Smooth muscle cell (in vitro differentiated cells): ENCODE data around the gene SPRED2. TPM values are rescaled to one million over a fixed set of nuclear protein-coding genes. Genes with fewer than 3 reads are reported as not detected.

Experiments used
- DNase-seq: peaks from one replicate; lab custom pipeline; 2025; ENCODE audit not compliant: unreplicated experiment; lab: John Stamatoyannopoulos, UW
- H2AFZ ChIP-seq: fragments of 200-600 bp; sonication (generic); 2 replicates; pipeline ENCODE4 v1.6.0; 2016; ENCODE audit warnings: antibody characterized with exemption, low read depth, mild to moderate bottlenecking
- H3F3A ChIP-seq: fragments of 200-600 bp; sonication (generic); 2 replicates; pipeline ENCODE4 v1.6.0; 2017; ENCODE audit warnings: antibody characterized with exemption, low read depth
- H3K27ac ChIP-seq: fragments of 200-600 bp; sonication (generic); 2 replicates; pipeline ENCODE4 v1.5.1; 2016; ENCODE audit warnings: low read depth, mild to moderate bottlenecking
- H3K27me3 ChIP-seq: fragments of 200-600 bp; sonication (generic); 2 replicates; pipeline ENCODE4 v1.6.1; 2016; ENCODE audit warnings: low read depth, mild to moderate bottlenecking
- H3K36me3 ChIP-seq: fragments of 200-600 bp; sonication (generic); 2 replicates; pipeline ENCODE4 v1.5.1; 2016; ENCODE audit warnings: low read depth
- H3K4me1 ChIP-seq: fragments of 200-600 bp; sonication (generic); 2 replicates; pipeline ENCODE4 v1.5.1; 2016; ENCODE audit warnings: low read depth
- H3K4me2 ChIP-seq: fragments of 200-600 bp; sonication (generic); 2 replicates; pipeline ENCODE4 v1.6.0; 2016; ENCODE audit warnings: mild to moderate bottlenecking
- H3K4me3 ChIP-seq: fragments of 200-600 bp; sonication (generic); 2 replicates; pipeline ENCODE4 v1.5.1; 2016; ENCODE audit warnings: mild to moderate bottlenecking
- H3K79me2 ChIP-seq: fragments of 200-600 bp; sonication (generic); 2 replicates; pipeline ENCODE4 v1.6.0; 2016; ENCODE audit warnings: low read depth, mild to moderate bottlenecking
- H3K9ac ChIP-seq: fragments of 200-600 bp; sonication (generic); 2 replicates; pipeline ENCODE4 v1.6.0; 2016; ENCODE audit warnings: low read depth
- H3K9me3 ChIP-seq: fragments of 200-600 bp; sonication (generic); replicated peaks from 2 replicates; pipeline ENCODE4 v1.5.1; 2016; ENCODE audit warnings: low read depth
- H4K20me1 ChIP-seq: fragments of 200-600 bp; sonication (generic); 2 replicates; pipeline ENCODE4 v1.6.0; 2016; ENCODE audit warnings: low read depth
- WGBS: methylation state at CpG from one replicate; pipeline ENCODE4 v1.1.7; 2016; ENCODE audit warnings: low lambda C conversion rate; 5-methylcytosine and 5-hydroxymethylcytosine counted together
- polyA plus RNA-seq: library from polyadenylated mRNA; unstranded; fragments of >200 nt; fragmentation: Nextera tagmentation; extraction: Ambion mirVana; gene quantifications from 2 replicates; pipeline ENCODE4 v1.2.1, GENCODE V29; 2016
- total RNA-seq: library from RNA; depleted of rRNA; stranded (reverse); fragments of >200 nt; gene quantifications from 2 replicates; pipeline ENCODE4 v1.2.3, GENCODE V29; 2014
- TF ChIP-seq, protein P1 (sequence below): fragments of 200-600 bp; sonication (generic); IDR thresholded peaks from 2 replicates; pipeline ENCODE4 v1.5.1; 2017; ENCODE audit warnings: borderline replicate concordance, mild to moderate bottlenecking, antibody characterized with exemption; ENCODE audit not compliant: insufficient read depth, poor library complexity, severe bottlenecking

SPRED2 gene
- total and polyA plus RNA-seq, 2 experiments from 2014 or later: 18.3 to 23.7 TPM

DNA sequence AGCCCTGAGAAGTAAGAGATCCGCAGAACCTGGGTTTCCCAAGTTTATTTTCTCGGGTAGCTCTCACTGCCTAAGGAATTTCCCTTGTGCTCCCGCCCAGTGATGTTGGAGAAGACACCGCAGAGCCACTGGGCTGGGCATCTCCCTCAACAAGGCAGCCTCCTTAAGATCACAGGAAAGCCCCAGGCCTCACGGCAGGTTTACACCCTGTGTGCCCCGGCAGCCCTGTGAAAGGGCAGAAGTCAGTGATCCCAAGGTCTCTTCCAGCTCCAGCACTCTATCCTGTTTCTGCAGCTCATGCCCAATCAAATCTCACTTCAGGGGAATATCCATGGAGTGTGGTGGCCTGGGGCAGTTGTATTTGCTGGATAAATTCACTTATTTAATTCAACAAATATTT, 138.3 kb downstream of the SPRED2 start:
- no peaks in the 10 kb centered on the region for H3F3A ChIP-seq
- peaks cover 22% of the 10 kb centered on the region for H3K4me1 ChIP-seq
- H3K4me3 ChIP-seq: no peak overlapping the region
- no peak overlapping the region for H2AFZ ChIP-seq
- peak overlapping the region; percentile 53 for H3K27ac ChIP-seq
- no peak overlapping the region for H3K9ac ChIP-seq
- DNase-seq: no peak
- WGBS: 80% methylated on average over 6 of the region's 6 CpGs
- no peaks in the 10 kb centered on the region for H3K36me3 ChIP-seq
- H3K9me3 ChIP-seq: no peaks in the 10 kb centered on the region
- no peaks in the 10 kb centered on the region for H3K79me2 ChIP-seq
- H4K20me1 ChIP-seq: no peaks in the 10 kb centered on the region
- peak overlapping the region; percentile 72 for H3K4me2 ChIP-seq
- H3K27me3 ChIP-seq: no peaks in the 10 kb centered on the region
- TF ChIP-seq, protein P1, sequence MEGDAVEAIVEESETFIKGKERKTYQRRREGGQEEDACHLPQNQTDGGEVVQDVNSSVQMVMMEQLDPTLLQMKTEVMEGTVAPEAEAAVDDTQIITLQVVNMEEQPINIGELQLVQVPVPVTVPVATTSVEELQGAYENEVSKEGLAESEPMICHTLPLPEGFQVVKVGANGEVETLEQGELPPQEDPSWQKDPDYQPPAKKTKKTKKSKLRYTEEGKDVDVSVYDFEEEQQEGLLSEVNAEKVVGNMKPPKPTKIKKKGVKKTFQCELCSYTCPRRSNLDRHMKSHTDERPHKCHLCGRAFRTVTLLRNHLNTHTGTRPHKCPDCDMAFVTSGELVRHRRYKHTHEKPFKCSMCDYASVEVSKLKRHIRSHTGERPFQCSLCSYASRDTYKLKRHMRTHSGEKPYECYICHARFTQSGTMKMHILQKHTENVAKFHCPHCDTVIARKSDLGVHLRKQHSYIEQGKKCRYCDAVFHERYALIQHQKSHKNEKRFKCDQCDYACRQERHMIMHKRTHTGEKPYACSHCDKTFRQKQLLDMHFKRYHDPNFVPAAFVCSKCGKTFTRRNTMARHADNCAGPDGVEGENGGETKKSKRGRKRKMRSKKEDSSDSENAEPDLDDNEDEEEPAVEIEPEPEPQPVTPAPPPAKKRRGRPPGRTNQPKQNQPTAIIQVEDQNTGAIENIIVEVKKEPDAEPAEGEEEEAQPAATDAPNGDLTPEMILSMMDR: no peak

DNA sequence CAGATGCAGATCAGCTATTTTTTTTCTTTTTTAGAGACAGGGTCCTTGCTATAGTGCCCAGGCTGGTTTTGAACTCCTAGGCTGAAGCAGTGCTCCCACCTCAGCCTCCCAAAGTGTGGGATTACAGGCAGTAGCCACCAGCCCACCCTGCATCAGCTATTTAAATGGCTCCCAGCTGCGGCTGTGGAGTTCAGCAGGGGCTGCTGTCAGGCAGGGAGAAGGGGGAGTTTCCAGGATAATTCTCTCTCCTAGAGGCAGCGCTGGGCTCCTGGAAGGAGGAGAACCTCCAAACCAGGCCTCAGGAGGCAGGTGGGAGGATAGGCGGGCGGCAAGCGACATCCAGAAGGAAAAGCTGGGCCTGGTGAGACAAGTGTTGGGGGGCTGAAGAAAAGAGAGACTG, 139.0 kb downstream of the SPRED2 start:
- Histone ChIP-seq H3K27me3 (no peaks in the 10 kb centered on the region), H3K9ac (no peak overlapping the region), H3K36me3 (no peaks in the 10 kb centered on the region), H4K20me1 (no peaks in the 10 kb centered on the region), H3F3A (no peaks in the 10 kb centered on the region), H3K4me3 (no peak overlapping the region), H3K4me2 (no peak overlapping the region), H3K79me2 (no peaks in the 10 kb centered on the region), H3K4me1 (peaks cover 22% of the 10 kb centered on the region), H3K9me3 (no peaks in the 10 kb centered on the region), H3K27ac (no peak overlapping the region), H2AFZ (no peak overlapping the region)
- TF ChIP-seq, protein P1: no peak
- 85% methylated on average over 5 of the region's 5 CpGs for WGBS
- DNase-seq: no peak

DNA sequence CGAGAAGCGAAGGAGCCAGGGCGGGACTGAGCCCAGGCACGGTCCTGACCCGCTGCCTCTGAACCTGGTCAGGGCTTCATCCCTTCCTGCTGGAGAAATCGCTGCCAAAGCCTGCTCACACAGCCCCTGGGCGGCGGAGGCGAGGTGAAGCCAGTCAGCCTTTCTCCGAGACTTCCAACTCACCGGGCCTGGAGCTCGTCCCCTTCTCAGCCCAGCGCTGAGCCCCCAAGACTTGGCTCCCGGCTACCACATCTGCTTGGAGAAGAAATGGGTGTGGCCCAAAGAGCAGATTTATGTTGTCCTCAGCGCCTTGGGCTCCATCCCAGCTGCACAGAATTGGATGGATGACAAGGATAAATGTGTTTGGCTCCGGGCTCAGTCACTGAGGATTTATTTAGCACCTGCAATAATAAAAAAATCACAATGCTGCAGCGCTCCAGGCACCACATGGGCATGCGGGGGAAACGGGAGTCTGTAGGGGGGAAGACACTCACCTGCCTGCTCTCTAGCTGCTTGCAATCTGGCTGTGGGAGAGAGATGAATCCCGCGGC, 139.9 kb downstream of the SPRED2 start:
- H4K20me1 ChIP-seq: no peaks in the 10 kb centered on the region
- H3F3A ChIP-seq: no peaks in the 10 kb centered on the region
- TF ChIP-seq, protein P1: no peak
- H3K27ac ChIP-seq: no peak overlapping the region
- 94% methylated on average over 21 of the region's 21 CpGs for WGBS
- DNase-seq: no peak
- H3K9ac ChIP-seq: no peak overlapping the region
- peaks cover 22% of the 10 kb centered on the region for H3K4me1 ChIP-seq
- no peaks in the 10 kb centered on the region for H3K9me3 ChIP-seq
- H3K36me3 ChIP-seq: no peaks in the 10 kb centered on the region
- no peaks in the 10 kb centered on the region for H3K79me2 ChIP-seq
- no peak overlapping the region for H2AFZ ChIP-seq
- no peak overlapping the region for H3K4me2 ChIP-seq
- no peak overlapping the region for H3K4me3 ChIP-seq
- no peaks in the 10 kb centered on the region for H3K27me3 ChIP-seq

DNA sequence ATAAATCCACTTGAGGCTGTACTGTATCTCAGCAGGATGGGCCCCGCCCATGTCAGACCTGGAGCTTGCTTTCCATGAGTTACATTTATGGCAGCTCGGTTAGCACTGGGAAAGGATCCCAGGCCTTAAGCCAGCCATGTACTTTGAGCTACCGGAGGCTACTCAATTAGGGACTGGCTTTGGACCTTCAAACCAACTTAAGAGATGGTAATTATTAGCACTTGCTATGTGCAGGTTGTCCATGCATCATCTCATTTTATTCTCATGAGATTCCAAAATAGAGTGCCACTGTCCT, 140.3 kb downstream of the SPRED2 start:
- H3K4me3 ChIP-seq: no peak overlapping the region
- TF ChIP-seq, protein P1: no peak
- no peaks in the 10 kb centered on the region for H4K20me1 ChIP-seq
- no peaks in the 10 kb centered on the region for H3K9me3 ChIP-seq
- no peak for DNase-seq
- 96% methylated on average over 3 of the region's 3 CpGs for WGBS
- H3K9ac ChIP-seq: no peak overlapping the region
- H3K79me2 ChIP-seq: no peaks in the 10 kb centered on the region
- H3F3A ChIP-seq: no peaks in the 10 kb centered on the region
- H3K4me1 ChIP-seq: peaks cover 22% of the 10 kb centered on the region
- no peak overlapping the region for H2AFZ ChIP-seq
- H3K27ac ChIP-seq: no peak overlapping the region
- H3K4me2 ChIP-seq: no peak overlapping the region
- H3K36me3 ChIP-seq: no peaks in the 10 kb centered on the region
- H3K27me3 ChIP-seq: no peaks in the 10 kb centered on the region
